Gastroesophageal sphincter (tissue), 3 donors: ENCODE results near the gene SARS1.

Experiments used
- EP300 ChIP-seq: sonication (generic); formaldehyde crosslinking; IDR thresholded peaks from one replicate; pipeline ENCODE4 v1.6.1; 2017; ENCODE audit warnings: antibody characterized with exemption, mild to moderate bottlenecking
- POLR2A ChIP-seq, 2 donors: fragments of 450-650 bp; IDR thresholded peaks; one replicate each; pipeline ENCODE4 v1.6.1; 2017; ENCODE audit warnings: antibody characterized with exemption in 2 of 2, mild to moderate bottlenecking in 2 of 2, moderate library complexity in 1 of 2
- POLR2AphosphoS5 ChIP-seq: sonication (generic); formaldehyde crosslinking; IDR thresholded peaks from one replicate; pipeline ENCODE4 v1.6.1; 2017; ENCODE audit warnings: antibody characterized with exemption
- TF ChIP-seq, protein P1 (sequence below), 4 experiments: fragments of 200-600 bp in 2 of 4; fragments of 450-650 bp in 2 of 4; sonication (generic) in 1 of 4; IDR thresholded peaks; one replicate each; pipeline ENCODE4 v1.5.1; 2017 to 2019; ENCODE audit warnings: antibody characterized with exemption in 4 of 4, mild to moderate bottlenecking in 2 of 4, moderate library complexity in 2 of 4

GRCh38 chr1:109246141-109246551, 32.4 kb downstream of the SARS1 start:
- TF ChIP-seq, protein P1, sequence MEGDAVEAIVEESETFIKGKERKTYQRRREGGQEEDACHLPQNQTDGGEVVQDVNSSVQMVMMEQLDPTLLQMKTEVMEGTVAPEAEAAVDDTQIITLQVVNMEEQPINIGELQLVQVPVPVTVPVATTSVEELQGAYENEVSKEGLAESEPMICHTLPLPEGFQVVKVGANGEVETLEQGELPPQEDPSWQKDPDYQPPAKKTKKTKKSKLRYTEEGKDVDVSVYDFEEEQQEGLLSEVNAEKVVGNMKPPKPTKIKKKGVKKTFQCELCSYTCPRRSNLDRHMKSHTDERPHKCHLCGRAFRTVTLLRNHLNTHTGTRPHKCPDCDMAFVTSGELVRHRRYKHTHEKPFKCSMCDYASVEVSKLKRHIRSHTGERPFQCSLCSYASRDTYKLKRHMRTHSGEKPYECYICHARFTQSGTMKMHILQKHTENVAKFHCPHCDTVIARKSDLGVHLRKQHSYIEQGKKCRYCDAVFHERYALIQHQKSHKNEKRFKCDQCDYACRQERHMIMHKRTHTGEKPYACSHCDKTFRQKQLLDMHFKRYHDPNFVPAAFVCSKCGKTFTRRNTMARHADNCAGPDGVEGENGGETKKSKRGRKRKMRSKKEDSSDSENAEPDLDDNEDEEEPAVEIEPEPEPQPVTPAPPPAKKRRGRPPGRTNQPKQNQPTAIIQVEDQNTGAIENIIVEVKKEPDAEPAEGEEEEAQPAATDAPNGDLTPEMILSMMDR (IDR thresholded peaks at IDR 0.05), result no peak
- TF ChIP-seq POLR2A (IDR thresholded peaks at IDR 0.05) (no peak), EP300 (no peak), POLR2AphosphoS5 (no peak)
